Esophagus muscularis mucosa (tissue), 3 donors: ENCODE results near the gene ANGPTL5.

Source experiments
- POLR2A ChIP-seq: fragments of 450-650 bp; IDR thresholded peaks from one replicate; pipeline ENCODE4 v1.6.1; 2017; ENCODE audit warnings: antibody characterized with exemption, moderate library complexity, mild to moderate bottlenecking, low read depth
- TF ChIP-seq, protein P1 (sequence below), 3 experiments: fragments of 200-600 bp in 2 of 3; fragments of 450-650 bp in 1 of 3; sonication (generic) in 2 of 3; IDR thresholded peaks; one replicate each; pipeline ENCODE4 v1.5.1; 2017 to 2019; ENCODE audit warnings: antibody characterized with exemption in 3 of 3, mild to moderate bottlenecking in 2 of 3, moderate library complexity in 1 of 3

DNA sequence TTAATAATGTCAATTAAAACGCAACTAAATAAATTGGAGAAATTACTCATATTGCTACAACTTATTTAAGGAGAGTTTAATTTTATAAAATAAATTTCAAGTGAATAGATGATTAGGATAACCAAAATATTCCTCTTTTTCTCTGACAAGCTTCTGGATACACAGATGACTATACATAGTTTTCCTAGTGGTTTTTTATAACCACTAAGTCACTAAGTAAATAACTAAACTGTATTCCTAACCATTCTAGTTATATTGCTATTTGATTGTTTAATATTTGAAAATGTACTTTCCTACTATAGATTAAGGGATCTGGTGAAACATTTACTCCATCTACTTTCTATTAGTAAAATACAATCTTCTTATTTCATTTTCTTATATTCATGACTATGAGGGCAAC lies 4.7 kb upstream of the ANGPTL5 start:
- TF ChIP-seq POLR2A = no peak
- TF ChIP-seq, protein P1, sequence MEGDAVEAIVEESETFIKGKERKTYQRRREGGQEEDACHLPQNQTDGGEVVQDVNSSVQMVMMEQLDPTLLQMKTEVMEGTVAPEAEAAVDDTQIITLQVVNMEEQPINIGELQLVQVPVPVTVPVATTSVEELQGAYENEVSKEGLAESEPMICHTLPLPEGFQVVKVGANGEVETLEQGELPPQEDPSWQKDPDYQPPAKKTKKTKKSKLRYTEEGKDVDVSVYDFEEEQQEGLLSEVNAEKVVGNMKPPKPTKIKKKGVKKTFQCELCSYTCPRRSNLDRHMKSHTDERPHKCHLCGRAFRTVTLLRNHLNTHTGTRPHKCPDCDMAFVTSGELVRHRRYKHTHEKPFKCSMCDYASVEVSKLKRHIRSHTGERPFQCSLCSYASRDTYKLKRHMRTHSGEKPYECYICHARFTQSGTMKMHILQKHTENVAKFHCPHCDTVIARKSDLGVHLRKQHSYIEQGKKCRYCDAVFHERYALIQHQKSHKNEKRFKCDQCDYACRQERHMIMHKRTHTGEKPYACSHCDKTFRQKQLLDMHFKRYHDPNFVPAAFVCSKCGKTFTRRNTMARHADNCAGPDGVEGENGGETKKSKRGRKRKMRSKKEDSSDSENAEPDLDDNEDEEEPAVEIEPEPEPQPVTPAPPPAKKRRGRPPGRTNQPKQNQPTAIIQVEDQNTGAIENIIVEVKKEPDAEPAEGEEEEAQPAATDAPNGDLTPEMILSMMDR (IDR thresholded peaks at IDR 0.05) = no peak
